Measurements from ENCODE around the gene OR4D1. TPM values are rescaled to one million over a fixed set of nuclear protein-coding genes. Genes with fewer than 3 reads are reported as not detected.

OR4D1 gene
- total RNA-seq, 1 experiment from 2014 or later: not detected

DNA sequence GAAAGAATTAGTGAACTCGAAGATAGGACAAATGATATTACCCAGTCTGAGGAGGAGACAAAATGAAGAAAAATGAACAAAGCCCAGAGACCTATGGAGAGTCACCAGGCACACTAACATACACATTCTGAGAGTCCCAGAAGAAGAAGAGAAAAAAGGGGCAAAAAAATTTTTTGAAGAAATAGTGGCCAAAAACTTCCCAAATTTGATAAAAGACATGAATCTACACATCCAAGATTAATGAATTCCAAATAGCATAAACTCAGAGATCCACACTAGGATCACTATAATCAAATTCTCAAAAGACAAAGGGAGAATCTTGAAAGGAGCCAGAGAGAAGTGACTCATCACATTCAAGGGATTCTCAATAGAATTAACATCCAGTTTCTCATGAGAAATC, 3.4 kb upstream of the OR4D1 start:
- in situ Hi-C loops (cut with HindIII; ENCODE audit: low pct_unique_long_range_greater_than_20kb, low sequenced_read_pairs): no loop called here
- DNase-seq (ENCODE audit: low read depth, low spot score): no peak

DNA sequence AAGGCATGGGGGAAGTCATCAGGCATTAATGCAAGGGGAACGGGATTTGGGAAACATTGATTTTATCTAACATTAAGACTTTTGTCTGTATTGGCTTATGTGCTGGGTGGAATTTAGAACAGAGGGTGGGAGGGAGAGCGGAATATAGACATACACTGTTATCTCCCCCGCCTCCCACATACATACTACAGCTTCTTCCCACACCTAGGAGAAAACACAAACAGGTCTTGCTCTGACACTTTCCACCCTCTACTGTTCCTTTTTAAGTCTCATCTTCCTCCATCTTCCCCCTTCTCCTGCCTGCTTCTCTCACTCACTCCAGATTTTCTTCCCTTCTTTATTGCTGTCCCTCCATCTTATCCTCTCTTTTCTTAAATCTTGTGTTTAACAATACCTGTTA, 425 bp downstream of the OR4D1 start:
- no peak for DNase-seq (ENCODE audit: low read depth, low spot score)
- in situ Hi-C loops (cut with HindIII; ENCODE audit: low pct_unique_long_range_greater_than_20kb, low sequenced_read_pairs): no loop called here

GRCh38 chr17:58150394-58150793, 2.2 kb downstream of the OR4D1 start:
- in situ Hi-C loops (cut with HindIII; ENCODE audit: low pct_unique_long_range_greater_than_20kb, low sequenced_read_pairs): no loop called here
- no peak for DNase-seq (ENCODE audit: low read depth, low spot score)

- in situ Hi-C loops (cut with HindIII; ENCODE audit: low pct_unique_long_range_greater_than_20kb, low sequenced_read_pairs): no loop called here
- no peak for DNase-seq (ENCODE audit: low read depth, low spot score)
Observed at GRCh38 chr17:58153046-58153445, 4.9 kb downstream of the OR4D1 start.

GRCh38 chr17:58153671-58154070, 5.5 kb downstream of the OR4D1 start:
- in situ Hi-C loops (cut with HindIII; ENCODE audit: low pct_unique_long_range_greater_than_20kb, low sequenced_read_pairs): no loop called here

DNA sequence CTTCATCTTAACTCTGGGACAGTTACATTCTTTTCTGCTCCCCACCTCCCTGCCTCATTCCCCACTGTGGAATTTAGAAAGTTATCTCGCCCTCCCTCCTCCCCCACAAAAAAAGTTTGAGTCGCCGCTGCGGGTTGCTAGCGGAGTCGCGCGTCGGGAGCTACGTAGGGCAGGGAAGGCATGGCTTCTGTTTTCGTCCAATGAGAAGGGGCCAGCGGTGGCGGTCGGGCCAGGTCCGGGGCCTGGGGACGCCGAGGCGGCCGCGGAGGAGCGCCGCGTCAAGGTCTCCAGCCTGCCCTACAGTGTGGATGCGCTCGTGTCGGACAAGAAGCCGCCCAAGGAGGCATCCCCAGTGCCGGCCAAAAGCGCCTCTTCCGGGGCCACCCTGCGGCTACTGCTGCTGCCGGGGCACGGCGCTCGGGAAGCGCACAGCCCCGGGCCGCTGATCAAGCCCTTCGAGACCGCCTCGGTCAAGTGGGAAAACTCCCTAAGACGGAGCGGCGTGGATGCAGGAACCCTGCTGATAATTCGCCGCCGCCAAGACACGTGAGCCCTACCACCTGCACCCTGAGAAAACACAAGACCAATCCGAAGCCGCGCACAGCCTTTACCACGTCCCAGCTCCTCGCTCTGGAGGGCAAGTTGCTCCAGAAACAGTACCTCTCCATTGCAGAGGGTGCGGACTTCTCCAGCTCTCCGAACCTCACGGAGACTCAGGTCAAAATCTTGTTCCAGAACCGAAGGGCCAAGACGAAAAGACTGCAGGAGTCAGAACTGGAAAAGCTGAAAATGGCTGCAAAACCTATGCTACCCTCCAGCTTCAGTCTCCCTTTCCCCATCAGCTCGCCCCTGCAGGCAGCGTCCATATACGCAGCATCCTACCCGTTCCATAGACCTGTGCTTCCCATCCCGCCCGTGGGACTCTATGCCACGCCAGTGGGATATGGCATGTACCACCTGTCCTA, 8.9 kb downstream of the OR4D1 start:
- peak; percentile 31 for DNase-seq (ENCODE audit: low read depth, low spot score)
- in situ Hi-C loops (cut with HindIII; ENCODE audit: low pct_unique_long_range_greater_than_20kb, low sequenced_read_pairs): no loop called here

More at GRCh38 chr17:58153671-58154070, 5.5 kb downstream of the OR4D1 start:
- no peak for DNase-seq (ENCODE audit: low read depth, low spot score)

DNA sequence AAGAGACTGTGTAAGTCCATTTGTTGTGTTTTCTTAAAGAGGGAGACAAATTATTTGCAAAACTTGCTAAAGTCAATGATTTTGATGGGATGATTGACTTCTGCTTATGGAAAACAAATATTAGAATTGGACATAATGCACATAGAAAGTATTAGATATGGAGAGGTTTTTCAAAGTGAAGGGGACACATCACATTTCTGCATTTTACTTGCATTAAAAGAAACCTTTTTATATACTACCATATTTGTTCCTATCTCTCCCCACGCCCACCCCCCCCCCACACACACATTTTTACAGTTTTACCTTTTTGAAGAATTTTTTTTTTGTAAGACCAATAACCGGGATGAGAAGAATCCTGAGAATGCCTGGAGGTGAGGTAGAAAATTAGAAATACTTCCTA, 10.0 kb downstream of the OR4D1 start:
- in situ Hi-C loops (cut with HindIII; ENCODE audit: low pct_unique_long_range_greater_than_20kb, low sequenced_read_pairs): no loop called here
- no peak for DNase-seq (ENCODE audit: low read depth, low spot score)

GRCh38 chr17:58161566-58161965, 13.4 kb downstream of the OR4D1 start:
- in situ Hi-C loops (cut with HindIII; ENCODE audit: low pct_unique_long_range_greater_than_20kb, low sequenced_read_pairs): no loop called here
- DNase-seq (ENCODE audit: low read depth, low spot score): no peak

- DNase-seq (ENCODE audit: low read depth, low spot score): no peak
- in situ Hi-C loops (cut with HindIII; ENCODE audit: low pct_unique_long_range_greater_than_20kb, low sequenced_read_pairs): no loop called here
Observed at GRCh38 chr17:58165981-58166380, 17.8 kb downstream of the OR4D1 start.

GRCh38 chr17:58166682-58167081, 18.5 kb downstream of the OR4D1 start, which contains the start of gene OR4D2:
Gene OR4D2, plus strand, starts transcription at chr17:58166982. Its CDS starts 2,674 bp downstream, at chr17:58169656.
- no peak for DNase-seq (ENCODE audit: low read depth, low spot score)
- in situ Hi-C loops (cut with HindIII; ENCODE audit: low pct_unique_long_range_greater_than_20kb, low sequenced_read_pairs): no loop called here

DNA sequence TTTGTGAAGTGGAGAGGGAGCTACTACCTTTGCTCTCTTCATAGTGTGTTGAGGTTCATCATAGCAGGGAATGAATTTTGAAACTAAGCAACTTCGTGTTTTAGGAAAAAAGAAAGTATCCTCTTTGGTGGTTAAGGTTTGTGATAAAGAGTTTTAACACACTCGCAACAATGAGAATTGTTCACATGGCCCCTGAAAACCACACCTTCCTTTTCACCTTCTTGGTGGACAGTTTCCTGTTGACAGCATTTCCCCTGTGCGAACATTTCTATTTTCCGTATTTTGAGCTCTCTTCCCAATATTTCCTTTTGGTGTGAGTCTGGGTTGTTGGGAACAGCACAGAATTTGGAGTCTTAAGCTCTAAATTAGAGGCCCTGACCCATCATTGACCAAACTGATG, 22.4 kb downstream of the OR4D1 start:
- in situ Hi-C loops (cut with HindIII; ENCODE audit: low pct_unique_long_range_greater_than_20kb, low sequenced_read_pairs): no loop called here
- no peak for DNase-seq (ENCODE audit: low read depth, low spot score)

DNA sequence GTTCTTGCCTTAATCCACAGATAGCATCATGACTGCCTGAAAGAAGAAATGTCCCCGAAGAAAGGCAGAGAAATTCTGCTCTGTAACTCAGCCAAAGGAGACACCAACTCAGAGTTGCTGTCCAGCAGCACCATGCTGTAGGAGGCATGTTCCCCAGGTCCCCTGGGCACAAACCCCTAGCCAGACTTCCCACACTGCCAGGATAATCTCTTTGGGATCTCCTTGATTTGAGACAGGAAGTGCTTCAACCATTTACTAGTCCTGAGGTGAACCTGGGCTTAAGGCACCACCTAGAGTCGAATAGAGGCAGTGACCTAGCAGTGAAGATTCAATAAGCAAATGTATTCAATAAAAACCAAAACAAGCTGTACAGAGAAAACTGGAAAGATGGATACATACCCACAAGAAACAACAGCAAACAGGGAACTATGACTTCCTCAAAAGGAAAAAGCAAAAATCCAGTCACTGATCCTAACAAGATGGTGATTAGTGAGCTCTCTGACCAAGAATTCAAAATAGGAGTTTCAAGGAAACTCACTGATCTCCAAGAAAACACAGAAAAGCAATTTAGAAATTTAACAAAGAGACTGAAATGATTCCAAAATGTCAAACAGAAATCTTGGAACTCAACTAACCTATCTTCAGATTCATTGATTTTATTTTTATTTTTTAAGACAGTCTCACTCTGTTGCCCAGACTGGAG, 24.3 kb downstream of the OR4D1 start:
- in situ Hi-C loops (cut with HindIII; ENCODE audit: low pct_unique_long_range_greater_than_20kb, low sequenced_read_pairs): no loop called here
- peak; percentile 84 for DNase-seq (ENCODE audit: low read depth, low spot score)

DNA sequence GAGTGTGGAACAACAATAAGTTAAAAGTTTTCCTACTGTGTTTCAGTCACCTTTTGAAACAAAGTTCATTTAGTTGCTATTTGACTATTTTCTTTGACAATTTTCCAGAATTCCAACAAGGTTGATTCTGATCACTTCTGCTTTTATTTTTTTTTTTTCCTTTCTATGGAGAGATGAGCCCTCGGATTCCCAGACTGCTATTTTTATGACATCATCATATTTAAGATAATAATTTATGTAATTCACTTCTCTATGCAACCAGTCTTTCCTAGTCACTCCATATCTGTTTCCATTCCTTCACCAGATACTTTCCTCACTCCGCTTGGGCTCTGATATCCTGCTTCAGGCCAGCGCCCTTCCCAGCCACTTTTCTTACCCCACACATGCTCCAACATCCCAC, 26.7 kb downstream of the OR4D1 start:
- DNase-seq (ENCODE audit: low read depth, low spot score): no peak
- in situ Hi-C loops (cut with HindIII; ENCODE audit: low pct_unique_long_range_greater_than_20kb, low sequenced_read_pairs): no loop called here

DNA sequence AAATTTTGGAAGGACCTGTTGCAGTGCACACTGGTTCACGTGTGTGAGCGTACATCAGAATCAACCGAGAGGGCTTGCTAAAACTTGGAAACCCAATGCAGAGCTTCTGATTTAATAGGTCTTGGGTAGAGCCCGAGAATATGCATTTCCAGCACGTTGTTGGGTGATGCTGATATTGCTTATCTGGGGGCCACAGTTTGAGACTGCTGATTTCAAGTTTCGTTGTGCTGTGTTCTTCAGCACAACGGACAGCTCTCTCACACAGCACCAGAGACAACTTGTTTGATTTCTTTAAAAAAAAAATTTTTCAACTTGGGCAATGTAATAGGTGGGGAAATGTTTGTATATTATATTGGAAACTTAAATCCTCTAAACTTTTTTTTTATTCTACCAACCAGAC, 28.0 kb downstream of the OR4D1 start:
- in situ Hi-C loops (cut with HindIII; ENCODE audit: low pct_unique_long_range_greater_than_20kb, low sequenced_read_pairs): no loop called here
- DNase-seq (ENCODE audit: low read depth, low spot score): no peak

- in situ Hi-C loops (cut with HindIII; ENCODE audit: low pct_unique_long_range_greater_than_20kb, low sequenced_read_pairs): no loop called here
- DNase-seq (ENCODE audit: low read depth, low spot score): no peak
Observed at GRCh38 chr17:58181796-58182195, 33.6 kb downstream of the OR4D1 start.

DNA sequence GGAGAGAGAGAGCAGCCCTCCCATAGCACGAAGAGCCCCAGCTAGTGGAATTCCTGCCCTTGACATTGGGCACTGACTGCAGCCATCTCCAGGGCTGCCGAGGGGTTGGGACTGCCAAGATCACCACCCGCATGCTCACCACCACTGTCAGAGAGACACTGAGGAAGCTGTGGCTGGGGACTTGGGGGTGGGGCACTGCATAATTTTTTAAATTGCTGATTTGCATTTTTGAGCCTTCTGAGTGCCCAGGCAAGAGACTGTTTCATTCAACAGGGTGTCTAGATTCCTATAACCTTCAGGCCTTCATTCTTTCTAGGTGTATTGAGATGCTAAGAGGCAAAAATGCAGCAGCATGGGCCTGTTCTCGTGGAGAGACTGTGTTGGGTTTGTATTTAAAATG, 35.3 kb downstream of the OR4D1 start:
- in situ Hi-C loops (cut with HindIII; ENCODE audit: low pct_unique_long_range_greater_than_20kb, low sequenced_read_pairs): no loop called here

DNA sequence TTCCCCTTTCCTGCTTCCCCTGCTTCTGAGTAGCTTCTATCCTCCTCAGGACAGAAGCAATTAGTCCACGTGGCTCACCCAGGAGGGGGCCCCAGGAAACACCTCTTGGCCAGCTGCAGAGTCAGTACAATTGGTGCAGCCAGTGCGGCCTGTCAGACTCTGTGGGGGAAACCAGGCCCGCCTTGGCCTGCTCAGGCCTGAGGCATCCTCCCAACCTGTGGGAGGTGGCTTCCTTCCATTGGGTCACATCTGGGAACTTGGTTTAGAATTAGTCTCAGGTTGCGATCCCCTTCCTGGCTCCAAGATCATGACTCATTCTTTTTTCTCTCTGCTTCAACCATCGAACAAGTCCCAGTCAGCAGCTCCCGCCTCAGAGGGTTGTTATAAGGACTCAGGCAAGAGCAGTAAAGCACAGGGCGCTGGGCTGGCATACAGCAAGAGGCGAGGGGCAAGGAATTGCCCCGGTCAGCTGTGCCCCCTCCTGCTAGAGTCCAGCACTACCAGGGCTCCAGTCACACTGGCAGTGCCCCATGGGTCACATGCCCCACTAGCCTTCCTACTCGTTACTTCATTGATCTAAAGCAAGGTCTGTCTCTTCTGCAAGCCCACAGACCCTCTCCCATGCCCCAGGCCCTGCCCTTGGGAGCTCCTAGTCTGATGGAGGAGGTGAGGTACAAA, 36.3 kb downstream of the OR4D1 start:
- in situ Hi-C loops (cut with HindIII; ENCODE audit: low pct_unique_long_range_greater_than_20kb, low sequenced_read_pairs): no loop called here
- DNase-seq (ENCODE audit: low read depth, low spot score): no peak

More for the DNA sequence above, 35.3 kb downstream of the OR4D1 start:
- DNase-seq (ENCODE audit: low read depth, low spot score): no peak
